Bronchial epithelial cell (primary cell): Measurements from ENCODE around the gene PCDHGB6. TPM values are rescaled to one million over a fixed set of nuclear protein-coding genes. Genes with fewer than 3 reads are reported as not detected.
A peak's percentile ranks its signal among the peaks of the same experiment; 100 is the strongest.
"Not testable (repeated sequence)": the region's sequence is repeated elsewhere in the genome, so short reads cannot be mapped to it uniquely, and the experiment has no call there.

Source experiments
- DNase-seq: peaks from one replicate; pipeline ENCODE4 v3.0.0-alpha.2; 2010; ENCODE audit warnings: low read depth
- FAIRE-seq: peaks from 2 replicates; lab custom pipeline; 2011; peaks lifted over from hg19 to GRCh38; lab: Jason Lieb, UNC
- H3K27me3 ChIP-seq: 2 replicates; pipeline ENCODE4 v1.5.1; 2011; ENCODE audit warnings: low read length; ENCODE audit not compliant: control insufficient read depth, insufficient read depth
- H3K36me3 ChIP-seq: 2 replicates; pipeline ENCODE4 v1.5.1; 2011; ENCODE audit warnings: low read length; ENCODE audit not compliant: control insufficient read depth, insufficient read depth
- H3K4me3 ChIP-seq: 2 replicates; pipeline ENCODE4 v1.5.1; 2011; ENCODE audit warnings: mild to moderate bottlenecking, low read depth, low read length, control low read depth
- CTCF ChIP-seq: IDR thresholded peaks from 2 replicates; pipeline ENCODE4 v1.5.1; 2011; ENCODE audit warnings: mild to moderate bottlenecking, moderate library complexity, low read length, control low read depth, inconsistent platforms; ENCODE audit not compliant: insufficient read depth, severe bottlenecking
- total RNA-seq: library from RNA; depleted of rRNA; stranded (reverse); fragments of >200 nt; gene quantifications from 2 replicates; pipeline ENCODE4 v1.2.1, GENCODE V29; 2014

Gene PCDHGB6
- total RNA-seq = 0.53 and 1.5 TPM in 2 replicates

GRCh38 chr5:141407790-141408505 lies at the start of gene PCDHGB6:
TSS of gene PCDHGB6 (plus strand) at chr5:141408021. CDS start at chr5:141408203, 182 bp downstream.
- H3K4me3 ChIP-seq = peak within 1 kb of the TSS; percentile 18
- not testable (repeated sequence) for H3K36me3 ChIP-seq, H3K27me3 ChIP-seq, FAIRE-seq
- TF ChIP-seq CTCF = peak; percentile 65
- peak; percentile 18 for DNase-seq

- H3K36me3 ChIP-seq = no peaks in the 10 kb centered on the region
- H3K4me3 ChIP-seq = peak within 1 kb of the TSS; percentile 23
- FAIRE-seq (no peak), DNase-seq (peak; percentile 25)
- H3K27me3 ChIP-seq = peaks cover 13% of the 10 kb centered on the region
- TF ChIP-seq CTCF = peak; percentile 33
These were observed 47.9 kb upstream of the PCDHGB6 start, which contains the start of gene PCDHGB2 for GRCh38 chr5:141359790-141360426. TSS of gene PCDHGB2 (plus strand) at chr5:141359994. CDS start at chr5:141360136, 142 bp downstream.

- DNase-seq = no peak
- Histone ChIP-seq H3K4me3 (no peak overlapping the region), H3K27me3 (peaks cover 17% of the 10 kb centered on the region), H3K36me3 (no peaks in the 10 kb centered on the region)
- no peak for FAIRE-seq
- TF ChIP-seq CTCF = no peak
These were observed 47.1 kb upstream of the PCDHGB6 start for GRCh38 chr5:141360685-141361084.

- FAIRE-seq (no peak), DNase-seq (no peak)
- no peak for TF ChIP-seq CTCF
These were observed 45.1 kb upstream of the PCDHGB6 start for GRCh38 chr5:141362719-141363118.

GRCh38 chr5:141363952-141364660 lies 43.7 kb upstream of the PCDHGB6 start, which contains the start of gene PCDHGA5:
TSS of gene PCDHGA5 (plus strand) at chr5:141364162. CDS start at chr5:141364331, 169 bp downstream.
- H3K4me3 ChIP-seq = no peak within 1 kb of the TSS
- no peak for FAIRE-seq
- no peak for TF ChIP-seq CTCF
- no peaks in the 10 kb centered on the region for H3K36me3 ChIP-seq
- peaks cover 25% of the 10 kb centered on the region for H3K27me3 ChIP-seq
- DNase-seq = no peak

More at GRCh38 chr5:141362719-141363118, 45.1 kb upstream of the PCDHGB6 start:
- peaks cover 25% of the 10 kb centered on the region for H3K27me3 ChIP-seq
- H3K4me3 ChIP-seq = no peak overlapping the region
- no peaks in the 10 kb centered on the region for H3K36me3 ChIP-seq
